ENCODE results near the gene PARL.

DNA sequence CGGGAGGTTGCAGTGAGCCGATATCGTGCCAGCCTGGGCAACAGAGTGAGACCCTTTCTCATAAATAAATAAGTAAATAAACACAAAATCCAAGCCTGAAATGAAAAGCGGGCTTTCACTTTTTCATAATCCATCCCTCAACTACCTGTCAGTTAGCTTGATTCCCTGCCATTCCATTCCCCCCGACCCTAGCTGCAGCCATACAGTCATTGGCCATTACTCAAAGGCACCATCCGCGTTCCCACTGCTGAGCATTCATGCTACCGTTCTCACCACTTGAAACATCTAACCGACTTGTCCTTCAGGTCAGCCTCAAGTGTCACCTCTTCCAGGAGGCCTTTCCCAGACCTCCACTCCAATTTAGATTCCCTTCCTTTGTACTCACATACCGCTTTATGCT lies 1.1 kb upstream of the PARL start:
- TF ChIP-seq, protein P1, sequence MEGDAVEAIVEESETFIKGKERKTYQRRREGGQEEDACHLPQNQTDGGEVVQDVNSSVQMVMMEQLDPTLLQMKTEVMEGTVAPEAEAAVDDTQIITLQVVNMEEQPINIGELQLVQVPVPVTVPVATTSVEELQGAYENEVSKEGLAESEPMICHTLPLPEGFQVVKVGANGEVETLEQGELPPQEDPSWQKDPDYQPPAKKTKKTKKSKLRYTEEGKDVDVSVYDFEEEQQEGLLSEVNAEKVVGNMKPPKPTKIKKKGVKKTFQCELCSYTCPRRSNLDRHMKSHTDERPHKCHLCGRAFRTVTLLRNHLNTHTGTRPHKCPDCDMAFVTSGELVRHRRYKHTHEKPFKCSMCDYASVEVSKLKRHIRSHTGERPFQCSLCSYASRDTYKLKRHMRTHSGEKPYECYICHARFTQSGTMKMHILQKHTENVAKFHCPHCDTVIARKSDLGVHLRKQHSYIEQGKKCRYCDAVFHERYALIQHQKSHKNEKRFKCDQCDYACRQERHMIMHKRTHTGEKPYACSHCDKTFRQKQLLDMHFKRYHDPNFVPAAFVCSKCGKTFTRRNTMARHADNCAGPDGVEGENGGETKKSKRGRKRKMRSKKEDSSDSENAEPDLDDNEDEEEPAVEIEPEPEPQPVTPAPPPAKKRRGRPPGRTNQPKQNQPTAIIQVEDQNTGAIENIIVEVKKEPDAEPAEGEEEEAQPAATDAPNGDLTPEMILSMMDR (IDR thresholded peaks at IDR 0.05; ENCODE audit: low read length) = no peak
- no peak for TF ChIP-seq EZH2 (optimal IDR thresholded peaks at IDR 0.05; ENCODE audit: low read depth, low read length)

Measured in MM.1S (cell line).